Measurements from ENCODE around the gene CACNA1G.

CACNA1G gene

DNA sequence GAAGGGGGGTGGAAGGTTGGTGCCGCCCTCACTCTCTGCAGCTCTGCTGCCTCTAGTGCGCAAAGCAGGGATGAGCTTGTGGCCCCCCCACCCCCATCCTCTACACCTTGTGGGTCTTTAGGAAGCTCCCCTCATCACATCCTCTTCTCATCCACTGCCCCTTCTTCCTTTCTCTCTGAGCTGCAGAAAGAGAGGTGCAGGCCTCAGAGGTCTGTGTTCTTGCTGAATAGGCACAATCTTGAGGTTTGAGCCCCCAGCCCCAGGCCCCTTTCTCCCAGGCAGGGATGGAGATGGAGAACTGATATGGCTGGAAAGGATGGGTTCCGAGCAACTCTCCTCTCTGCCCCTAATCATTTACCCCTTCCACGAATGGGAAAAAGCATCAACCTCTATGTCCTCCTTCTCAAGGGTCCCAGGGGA is 2.6 kb downstream of the CACNA1G start:
- Histone ChIP-seq H3K4me3 (ENCODE audit: low read length) (peak overlapping the region; percentile 28), H3K9ac (ENCODE audit: low read length) (no peak overlapping the region), H3K27me3 (ENCODE audit: control insufficient read depth, insufficient read depth, low read length) (peaks cover 77% of the 10 kb centered on the region), H3K27ac (ENCODE audit: low read length) (no peak overlapping the region), H3K36me3 (ENCODE audit: control insufficient read depth, low read depth, low read length) (no peaks in the 10 kb centered on the region), H3K4me1 (ENCODE audit: control insufficient read depth, low read depth, low read length) (peaks cover 35% of the 10 kb centered on the region), H3K9me3 (ENCODE audit: control insufficient read depth, low read depth, low read length) (no peaks in the 10 kb centered on the region)

DNA sequence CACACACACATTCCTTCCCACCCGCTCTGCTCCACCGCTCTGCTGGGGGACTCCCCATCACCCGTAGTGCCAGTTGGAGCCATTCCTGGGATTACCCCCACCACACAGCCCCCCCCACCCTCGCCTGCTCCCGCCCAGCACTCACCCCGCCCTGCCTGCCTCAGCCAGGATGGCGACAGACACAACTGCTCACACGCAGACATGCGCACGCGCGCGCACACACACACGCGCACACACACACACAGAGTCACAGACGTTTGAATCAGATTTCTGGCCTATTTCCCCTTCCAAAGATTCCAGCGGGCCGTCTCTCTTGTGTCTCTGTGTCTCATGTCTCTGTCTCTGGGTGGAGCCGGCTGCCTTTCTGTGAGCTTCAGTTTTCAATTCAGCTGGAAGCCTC is 4.4 kb downstream of the CACNA1G start:
- Histone ChIP-seq H3K4me1 (ENCODE audit: control insufficient read depth, low read depth, low read length) (peaks cover 35% of the 10 kb centered on the region), H3K27ac (ENCODE audit: low read length) (no peak overlapping the region), H3K9ac (ENCODE audit: low read length) (no peak overlapping the region), H3K27me3 (ENCODE audit: control insufficient read depth, insufficient read depth, low read length) (peaks cover 59% of the 10 kb centered on the region), H3K36me3 (ENCODE audit: control insufficient read depth, low read depth, low read length) (no peaks in the 10 kb centered on the region), H3K9me3 (ENCODE audit: control insufficient read depth, low read depth, low read length) (no peaks in the 10 kb centered on the region), H3K4me3 (ENCODE audit: low read length) (no peak overlapping the region)

- H3K4me3 ChIP-seq (ENCODE audit: low read length): no peak overlapping the region
- H3K9me3 ChIP-seq (ENCODE audit: control insufficient read depth, low read depth, low read length): no peaks in the 10 kb centered on the region
- H3K27ac ChIP-seq (ENCODE audit: low read length): no peak overlapping the region
- peaks cover 59% of the 10 kb centered on the region for H3K27me3 ChIP-seq (ENCODE audit: control insufficient read depth, insufficient read depth, low read length)
- H3K36me3 ChIP-seq (ENCODE audit: control insufficient read depth, low read depth, low read length): no peaks in the 10 kb centered on the region
- peak overlapping the region; percentile 21 for H3K9ac ChIP-seq (ENCODE audit: low read length)
- H3K4me1 ChIP-seq (ENCODE audit: control insufficient read depth, low read depth, low read length): peaks cover 35% of the 10 kb centered on the region
Observed at GRCh38 chr17:50565402-50566350, 5.2 kb downstream of the CACNA1G start.

- peaks cover 50% of the 10 kb centered on the region for H3K27me3 ChIP-seq (ENCODE audit: control insufficient read depth, insufficient read depth, low read length)
Observed at GRCh38 chr17:50566886-50567285, 6.4 kb downstream of the CACNA1G start.

DNA sequence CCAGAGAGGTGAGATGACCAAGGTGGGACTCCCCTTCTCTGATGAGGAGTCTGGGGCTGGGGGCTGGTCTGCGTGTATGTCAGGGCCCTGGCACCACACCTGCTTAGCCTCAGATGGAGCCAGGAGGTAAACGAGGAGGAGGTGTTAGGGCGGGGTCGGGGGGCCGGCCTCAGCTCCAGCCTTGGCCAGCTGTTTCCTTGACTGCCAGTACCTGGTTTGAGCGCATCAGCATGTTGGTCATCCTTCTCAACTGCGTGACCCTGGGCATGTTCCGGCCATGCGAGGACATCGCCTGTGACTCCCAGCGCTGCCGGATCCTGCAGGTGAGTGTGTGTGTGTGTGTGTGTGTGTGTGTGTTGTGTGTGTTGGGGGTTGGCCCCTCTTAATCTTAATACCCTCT is 8.1 kb downstream of the CACNA1G start:
- Histone ChIP-seq H3K4me3 (ENCODE audit: low read length) (no peak overlapping the region), H3K27ac (ENCODE audit: low read length) (no peak overlapping the region), H3K9ac (ENCODE audit: low read length) (no peak overlapping the region), H3K27me3 (ENCODE audit: control insufficient read depth, insufficient read depth, low read length) (peaks cover 32% of the 10 kb centered on the region), H3K36me3 (ENCODE audit: control insufficient read depth, low read depth, low read length) (no peaks in the 10 kb centered on the region), H3K4me1 (ENCODE audit: control insufficient read depth, low read depth, low read length) (peaks cover 21% of the 10 kb centered on the region), H3K9me3 (ENCODE audit: control insufficient read depth, low read depth, low read length) (no peaks in the 10 kb centered on the region)

More at GRCh38 chr17:50566886-50567285, 6.4 kb downstream of the CACNA1G start:
- H3K9me3 ChIP-seq (ENCODE audit: control insufficient read depth, low read depth, low read length): no peaks in the 10 kb centered on the region
- no peaks in the 10 kb centered on the region for H3K36me3 ChIP-seq (ENCODE audit: control insufficient read depth, low read depth, low read length)
- H3K27ac ChIP-seq (ENCODE audit: low read length): no peak overlapping the region
- no peak overlapping the region for H3K9ac ChIP-seq (ENCODE audit: low read length)
- H3K4me3 ChIP-seq (ENCODE audit: low read length): no peak overlapping the region
- peaks cover 35% of the 10 kb centered on the region for H3K4me1 ChIP-seq (ENCODE audit: control insufficient read depth, low read depth, low read length)

DNA sequence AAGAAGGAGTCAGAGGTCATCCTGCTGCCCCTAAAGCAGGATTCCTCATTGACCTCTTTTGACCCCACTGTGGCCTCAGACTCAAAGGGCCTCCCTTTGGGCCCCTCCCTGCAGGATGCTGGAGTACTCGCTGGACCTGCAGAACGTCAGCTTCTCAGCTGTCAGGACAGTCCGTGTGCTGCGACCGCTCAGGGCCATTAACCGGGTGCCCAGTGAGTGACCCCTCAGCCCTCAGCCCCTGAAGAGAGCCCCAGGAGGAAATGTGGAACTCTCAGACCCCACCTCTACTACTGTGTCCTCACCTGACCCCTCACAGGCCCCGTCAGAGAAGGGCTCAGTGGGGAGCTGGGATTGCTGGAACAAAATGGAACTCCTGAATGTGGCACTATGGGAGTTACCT is 9.1 kb downstream of the CACNA1G start:
- no peak overlapping the region for H3K4me3 ChIP-seq (ENCODE audit: low read length)
- H3K9me3 ChIP-seq (ENCODE audit: control insufficient read depth, low read depth, low read length): no peaks in the 10 kb centered on the region
- no peaks in the 10 kb centered on the region for H3K36me3 ChIP-seq (ENCODE audit: control insufficient read depth, low read depth, low read length)
- H3K27ac ChIP-seq (ENCODE audit: low read length): no peak overlapping the region
- no peak overlapping the region for H3K9ac ChIP-seq (ENCODE audit: low read length)
- H3K4me1 ChIP-seq (ENCODE audit: control insufficient read depth, low read depth, low read length): peaks cover 14% of the 10 kb centered on the region
- H3K27me3 ChIP-seq (ENCODE audit: control insufficient read depth, insufficient read depth, low read length): peaks cover 23% of the 10 kb centered on the region

GRCh38 chr17:50570032-50570431 is 9.5 kb downstream of the CACNA1G start:
- Histone ChIP-seq H3K27me3 (ENCODE audit: control insufficient read depth, insufficient read depth, low read length) (peaks cover 18% of the 10 kb centered on the region), H3K9ac (ENCODE audit: low read length) (no peak overlapping the region), H3K4me1 (ENCODE audit: control insufficient read depth, low read depth, low read length) (peaks cover 11% of the 10 kb centered on the region), H3K27ac (ENCODE audit: low read length) (no peak overlapping the region), H3K4me3 (ENCODE audit: low read length) (no peak overlapping the region), H3K36me3 (ENCODE audit: control insufficient read depth, low read depth, low read length) (no peaks in the 10 kb centered on the region), H3K9me3 (ENCODE audit: control insufficient read depth, low read depth, low read length) (no peaks in the 10 kb centered on the region)

GRCh38 chr17:50570528-50570927 is 10.0 kb downstream of the CACNA1G start:
- H3K4me3 ChIP-seq (ENCODE audit: low read length): no peak overlapping the region
- peaks cover 14% of the 10 kb centered on the region for H3K27me3 ChIP-seq (ENCODE audit: control insufficient read depth, insufficient read depth, low read length)
- H3K27ac ChIP-seq (ENCODE audit: low read length): no peak overlapping the region
- no peak overlapping the region for H3K9ac ChIP-seq (ENCODE audit: low read length)
- H3K9me3 ChIP-seq (ENCODE audit: control insufficient read depth, low read depth, low read length): no peaks in the 10 kb centered on the region
- H3K4me1 ChIP-seq (ENCODE audit: control insufficient read depth, low read depth, low read length): peaks cover 9% of the 10 kb centered on the region
- H3K36me3 ChIP-seq (ENCODE audit: control insufficient read depth, low read depth, low read length): no peaks in the 10 kb centered on the region

- Histone ChIP-seq H3K9ac (ENCODE audit: low read length) (no peak overlapping the region), H3K36me3 (ENCODE audit: control insufficient read depth, low read depth, low read length) (no peaks in the 10 kb centered on the region), H3K4me3 (ENCODE audit: low read length) (no peak overlapping the region), H3K27ac (ENCODE audit: low read length) (no peak overlapping the region), H3K27me3 (ENCODE audit: control insufficient read depth, insufficient read depth, low read length) (peaks cover 2% of the 10 kb centered on the region), H3K9me3 (ENCODE audit: control insufficient read depth, low read depth, low read length) (no peaks in the 10 kb centered on the region), H3K4me1 (ENCODE audit: control insufficient read depth, low read depth, low read length) (no peaks in the 10 kb centered on the region)
Observed at GRCh38 chr17:50571681-50572080, 11.2 kb downstream of the CACNA1G start.

- no peak overlapping the region for H3K9ac ChIP-seq (ENCODE audit: low read length)
- no peaks in the 10 kb centered on the region for H3K9me3 ChIP-seq (ENCODE audit: control insufficient read depth, low read depth, low read length)
- no peaks in the 10 kb centered on the region for H3K36me3 ChIP-seq (ENCODE audit: control insufficient read depth, low read depth, low read length)
- no peaks in the 10 kb centered on the region for H3K27me3 ChIP-seq (ENCODE audit: control insufficient read depth, insufficient read depth, low read length)
- no peak overlapping the region for H3K4me3 ChIP-seq (ENCODE audit: low read length)
- no peaks in the 10 kb centered on the region for H3K4me1 ChIP-seq (ENCODE audit: control insufficient read depth, low read depth, low read length)
- H3K27ac ChIP-seq (ENCODE audit: low read length): no peak overlapping the region
Observed at GRCh38 chr17:50572541-50572940, 12.0 kb downstream of the CACNA1G start.

GRCh38 chr17:50573866-50574611 is 13.5 kb downstream of the CACNA1G start:
- Histone ChIP-seq H3K9ac (ENCODE audit: low read length) (no peak overlapping the region), H3K4me3 (ENCODE audit: low read length) (no peak overlapping the region), H3K27ac (ENCODE audit: low read length) (no peak overlapping the region), H3K36me3 (ENCODE audit: control insufficient read depth, low read depth, low read length) (no peaks in the 10 kb centered on the region), H3K27me3 (ENCODE audit: control insufficient read depth, insufficient read depth, low read length) (no peaks in the 10 kb centered on the region), H3K4me1 (ENCODE audit: control insufficient read depth, low read depth, low read length) (no peaks in the 10 kb centered on the region), H3K9me3 (ENCODE audit: control insufficient read depth, low read depth, low read length) (no peaks in the 10 kb centered on the region)

Data from iPS-18a (cell line).